Measurements from ENCODE around the gene EFCAB12. TPM values are rescaled to one million over a fixed set of nuclear protein-coding genes. Genes with fewer than 3 reads are reported as not detected.

The EFCAB12 gene
- polyA plus RNA-seq, 1 experiment, result 0.07 TPM

DNA sequence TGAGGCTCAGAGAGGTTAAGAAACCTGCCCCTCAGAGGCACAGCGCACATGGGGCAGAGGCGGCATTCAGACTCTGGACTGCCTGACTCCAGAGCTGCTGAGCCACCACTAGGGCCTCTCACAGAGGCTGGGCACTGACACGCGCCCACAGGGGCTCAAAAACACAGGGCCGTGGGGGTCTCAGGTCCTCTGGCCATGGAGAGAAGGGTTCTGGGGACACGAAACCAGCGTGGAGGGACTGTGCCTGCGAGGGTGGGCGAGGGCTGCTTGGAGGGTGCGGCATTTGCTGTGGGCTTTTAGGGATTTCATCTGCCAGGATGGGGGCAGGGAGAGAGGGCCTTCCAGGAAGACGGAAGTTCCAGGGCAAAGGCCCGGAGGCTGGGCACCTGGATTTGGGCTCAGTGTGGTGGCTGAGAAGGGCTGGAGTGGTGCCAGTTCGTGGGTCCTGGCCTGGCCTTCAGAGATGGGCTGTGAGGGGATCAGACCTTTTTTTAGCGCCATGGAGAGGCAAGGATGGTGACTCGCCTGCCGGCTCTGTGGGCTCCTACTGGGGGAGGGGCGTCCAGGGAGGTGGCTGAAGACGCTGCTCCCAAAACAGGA lies 69.6 kb downstream of the EFCAB12 start:
- no peak for DNase-seq (ENCODE audit: low read depth, low spot score)
- ChIA-PET CTCF (no interaction called here), POLR2A (no interaction called here)
- TF ChIP-seq, protein P1, sequence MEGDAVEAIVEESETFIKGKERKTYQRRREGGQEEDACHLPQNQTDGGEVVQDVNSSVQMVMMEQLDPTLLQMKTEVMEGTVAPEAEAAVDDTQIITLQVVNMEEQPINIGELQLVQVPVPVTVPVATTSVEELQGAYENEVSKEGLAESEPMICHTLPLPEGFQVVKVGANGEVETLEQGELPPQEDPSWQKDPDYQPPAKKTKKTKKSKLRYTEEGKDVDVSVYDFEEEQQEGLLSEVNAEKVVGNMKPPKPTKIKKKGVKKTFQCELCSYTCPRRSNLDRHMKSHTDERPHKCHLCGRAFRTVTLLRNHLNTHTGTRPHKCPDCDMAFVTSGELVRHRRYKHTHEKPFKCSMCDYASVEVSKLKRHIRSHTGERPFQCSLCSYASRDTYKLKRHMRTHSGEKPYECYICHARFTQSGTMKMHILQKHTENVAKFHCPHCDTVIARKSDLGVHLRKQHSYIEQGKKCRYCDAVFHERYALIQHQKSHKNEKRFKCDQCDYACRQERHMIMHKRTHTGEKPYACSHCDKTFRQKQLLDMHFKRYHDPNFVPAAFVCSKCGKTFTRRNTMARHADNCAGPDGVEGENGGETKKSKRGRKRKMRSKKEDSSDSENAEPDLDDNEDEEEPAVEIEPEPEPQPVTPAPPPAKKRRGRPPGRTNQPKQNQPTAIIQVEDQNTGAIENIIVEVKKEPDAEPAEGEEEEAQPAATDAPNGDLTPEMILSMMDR (IDR thresholded peaks at IDR 0.05; ENCODE audit: low read depth, low read length), result no peak
- H3K9me3 ChIP-seq (ENCODE audit: control insufficient read depth, insufficient read depth, low read length), result no peaks in the 10 kb centered on the region
- H3K4me3 ChIP-seq (ENCODE audit: low read depth, low read length), result no peak overlapping the region
- H3K27me3 ChIP-seq (ENCODE audit: control insufficient read depth, insufficient read depth, low read length), result peaks cover 3% of the 10 kb centered on the region
- H3K27ac ChIP-seq (ENCODE audit: low read depth, low read length), result no peak overlapping the region

DNA sequence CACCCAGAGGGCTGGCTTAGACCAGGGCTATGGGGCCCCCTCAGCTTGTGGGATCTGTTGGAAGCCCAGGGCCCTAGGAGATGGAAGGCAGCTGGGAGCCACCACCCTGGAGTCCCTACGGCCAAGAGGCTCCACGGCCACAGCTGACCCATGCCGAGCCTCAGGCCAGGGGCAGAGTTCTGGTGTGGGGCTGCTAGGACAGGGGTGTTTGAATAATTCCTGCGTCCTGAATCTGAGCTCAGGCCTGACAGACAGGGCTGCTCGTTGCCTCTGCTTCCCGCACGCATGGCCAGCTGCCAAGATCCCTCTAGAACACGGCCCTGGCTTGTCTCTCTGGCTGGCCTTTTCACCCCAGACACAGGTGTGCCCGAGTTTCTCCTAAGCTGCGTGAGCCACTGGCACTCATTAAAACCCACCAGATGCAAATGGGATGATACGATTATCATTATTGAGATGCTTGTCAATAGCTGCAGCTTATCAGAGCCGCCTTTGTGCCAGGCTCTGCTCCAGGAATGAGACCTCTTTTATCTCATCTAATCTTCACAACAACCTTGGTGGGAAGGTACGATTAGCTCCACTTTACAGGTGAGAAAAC lies 70.2 kb downstream of the EFCAB12 start:
- no peaks in the 10 kb centered on the region for H3K9me3 ChIP-seq (ENCODE audit: control insufficient read depth, insufficient read depth, low read length)
- ChIA-PET CTCF (no interaction called here), POLR2A (no interaction called here)
- TF ChIP-seq, protein P1 (IDR thresholded peaks at IDR 0.05; ENCODE audit: low read depth, low read length), result no peak
- no peak overlapping the region for H3K27ac ChIP-seq (ENCODE audit: low read depth, low read length)
- peaks cover 3% of the 10 kb centered on the region for H3K27me3 ChIP-seq (ENCODE audit: control insufficient read depth, insufficient read depth, low read length)
- H3K4me3 ChIP-seq (ENCODE audit: low read depth, low read length), result no peak overlapping the region
- DNase-seq (ENCODE audit: low read depth, low spot score), result no peak

DNA sequence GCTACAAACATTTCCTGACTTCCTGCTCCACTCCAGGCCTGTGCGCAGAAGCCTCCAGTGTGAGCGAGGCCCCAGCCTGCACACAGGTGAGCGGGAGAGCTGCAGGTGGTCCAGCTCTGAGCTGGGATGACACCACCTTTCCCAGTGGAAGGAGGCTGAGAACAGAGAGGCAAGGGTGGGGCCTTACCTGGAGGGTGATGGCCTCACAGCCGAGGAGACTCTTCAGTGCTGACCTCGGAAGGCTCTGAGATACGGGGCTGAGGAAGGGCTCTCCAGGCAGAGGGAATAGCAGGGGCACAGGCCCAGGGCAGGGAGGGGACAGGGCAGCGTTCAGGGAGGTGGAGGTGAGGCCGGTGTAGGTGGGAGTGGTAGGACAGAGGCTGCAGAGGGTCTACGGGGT lies 70.8 kb downstream of the EFCAB12 start:
- TF ChIP-seq, protein P1 (IDR thresholded peaks at IDR 0.05; ENCODE audit: low read depth, low read length), result no peak
- H3K27me3 ChIP-seq (ENCODE audit: control insufficient read depth, insufficient read depth, low read length), result peaks cover 3% of the 10 kb centered on the region
- CTCF ChIA-PET, result no interaction called here
- H3K9me3 ChIP-seq (ENCODE audit: control insufficient read depth, insufficient read depth, low read length), result no peaks in the 10 kb centered on the region
- no peak for DNase-seq (ENCODE audit: low read depth, low spot score)
- POLR2A ChIA-PET, result no interaction called here
- H3K4me3 ChIP-seq (ENCODE audit: low read depth, low read length), result no peak overlapping the region
- no peak overlapping the region for H3K27ac ChIP-seq (ENCODE audit: low read depth, low read length)

DNA sequence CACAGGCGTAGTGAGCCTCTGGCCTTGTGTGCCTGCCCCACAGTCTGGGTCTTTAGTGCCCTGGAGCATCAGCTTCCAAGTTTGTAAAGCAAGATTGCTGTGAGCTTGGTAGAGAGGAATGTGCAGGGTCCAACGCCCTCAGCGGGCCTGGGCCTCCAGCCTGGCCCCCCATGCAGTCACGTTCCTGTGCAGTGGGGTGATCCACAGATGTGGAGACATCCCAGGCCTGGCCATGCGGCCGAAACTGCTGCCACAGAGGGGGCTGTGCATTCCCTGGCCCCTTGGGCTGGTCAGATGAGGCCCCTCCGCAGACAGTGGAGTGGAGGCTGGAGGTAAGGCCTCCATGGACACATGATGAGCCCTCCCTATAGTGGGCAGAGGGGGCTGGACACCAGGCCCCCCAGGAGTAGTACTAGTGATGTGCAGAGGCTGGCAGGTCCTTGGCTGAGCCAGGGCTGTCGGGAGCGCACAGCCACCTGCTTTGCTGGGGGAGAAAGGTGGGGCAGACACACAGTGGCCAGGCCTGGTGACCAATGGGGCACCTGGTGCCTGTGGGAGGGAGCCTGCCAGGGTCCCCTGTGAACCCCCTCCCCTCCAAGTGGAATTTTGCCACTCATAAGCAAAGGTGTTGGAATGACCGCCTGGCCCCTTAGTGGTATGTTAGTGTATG lies 71.5 kb downstream of the EFCAB12 start:
- CTCF ChIA-PET, result no interaction called here
- Histone ChIP-seq H3K27me3 (ENCODE audit: control insufficient read depth, insufficient read depth, low read length) (peaks cover 3% of the 10 kb centered on the region), H3K27ac (ENCODE audit: low read depth, low read length) (no peak overlapping the region), H3K9me3 (ENCODE audit: control insufficient read depth, insufficient read depth, low read length) (no peaks in the 10 kb centered on the region), H3K4me3 (ENCODE audit: low read depth, low read length) (no peak overlapping the region)
- POLR2A ChIA-PET, result no interaction called here
- TF ChIP-seq, protein P1 (IDR thresholded peaks at IDR 0.05; ENCODE audit: low read depth, low read length), result no peak
- no peak for DNase-seq (ENCODE audit: low read depth, low spot score)

DNA sequence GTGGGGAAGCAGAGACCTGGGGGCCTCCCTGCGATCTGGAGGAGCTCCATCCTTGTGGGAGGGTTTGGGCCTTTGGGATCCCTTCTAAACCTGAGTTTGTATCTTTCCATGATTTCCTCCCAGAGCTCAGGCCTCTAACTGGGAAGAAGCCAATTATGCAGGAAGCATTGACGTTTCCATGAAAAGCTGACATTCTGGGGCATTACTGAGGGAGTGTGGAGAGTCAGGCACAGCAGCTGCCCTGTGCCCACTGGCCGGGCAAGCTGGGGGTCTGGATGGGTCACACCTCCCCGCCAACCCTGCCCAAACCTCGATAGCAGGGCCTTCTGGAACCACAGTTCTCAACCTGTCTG lies 74.9 kb downstream of the EFCAB12 start:
- Histone ChIP-seq H3K27me3 (ENCODE audit: control insufficient read depth, insufficient read depth, low read length) (peaks cover 6% of the 10 kb centered on the region), H3K9me3 (ENCODE audit: control insufficient read depth, insufficient read depth, low read length) (no peaks in the 10 kb centered on the region), H3K27ac (ENCODE audit: low read depth, low read length) (no peak overlapping the region), H3K4me3 (ENCODE audit: low read depth, low read length) (no peak overlapping the region)
- TF ChIP-seq, protein P1 (IDR thresholded peaks at IDR 0.05; ENCODE audit: low read depth, low read length), result no peak
- no peak for DNase-seq (ENCODE audit: low read depth, low spot score)
- ChIA-PET CTCF (no interaction called here), POLR2A (no interaction called here)
